HG03066 (cell line): ENCODE data around the gene ANO2.
"Not testable (repeated sequence)": the region's sequence is repeated elsewhere in the genome, so short reads cannot be mapped to it uniquely, and the experiment has no call there.

Experiments used
- ATAC-seq: cut with Tn5 transposase; IDR thresholded peaks from one replicate; pipeline ENCODE4 v1.9.1; 2021; ENCODE audit warnings: low read depth; ENCODE audit not compliant: unreplicated experiment

ANO2 gene

GRCh38 chr12:5840944-5841343 is 104.1 kb downstream of the ANO2 start:
- no peak for ATAC-seq

- ATAC-seq: no peak
These were observed 114.9 kb downstream of the ANO2 start for GRCh38 chr12:5830111-5830510.

- ATAC-seq: no peak
These were observed 117.5 kb downstream of the ANO2 start for GRCh38 chr12:5827591-5827990.

GRCh38 chr12:5825761-5826160 is 119.3 kb downstream of the ANO2 start:
- ATAC-seq: not testable (repeated sequence)

- ATAC-seq: not testable (repeated sequence)
These were observed 126.2 kb downstream of the ANO2 start for GRCh38 chr12:5818877-5819276.

GRCh38 chr12:5817246-5817645 is 127.8 kb downstream of the ANO2 start:
- ATAC-seq: no peak

GRCh38 chr12:5809586-5809985 is 135.5 kb downstream of the ANO2 start:
- no peak for ATAC-seq

- ATAC-seq: no peak
These were observed 136.1 kb downstream of the ANO2 start for GRCh38 chr12:5808981-5809380.

- ATAC-seq: no peak
These were observed 137.4 kb downstream of the ANO2 start for GRCh38 chr12:5807514-5808219.

- no peak for ATAC-seq
These were observed 138.0 kb downstream of the ANO2 start for GRCh38 chr12:5807090-5807414.

- ATAC-seq: no peak
These were observed 138.5 kb downstream of the ANO2 start for GRCh38 chr12:5806371-5807089.

- ATAC-seq: no peak
These were observed 141.5 kb downstream of the ANO2 start for GRCh38 chr12:5803532-5803931.

- ATAC-seq: no peak
These were observed 146.6 kb downstream of the ANO2 start for GRCh38 chr12:5798242-5799015.

- no peak for ATAC-seq
These were observed 147.4 kb downstream of the ANO2 start for GRCh38 chr12:5797661-5798060.

GRCh38 chr12:5796959-5797225 is 148.2 kb downstream of the ANO2 start:
- ATAC-seq: no peak

GRCh38 chr12:5796171-5796958 is 148.7 kb downstream of the ANO2 start:
- no peak for ATAC-seq

GRCh38 chr12:5794156-5794555 is 150.9 kb downstream of the ANO2 start:
- ATAC-seq: no peak

GRCh38 chr12:5792343-5792742 is 152.7 kb downstream of the ANO2 start:
- no peak for ATAC-seq

- ATAC-seq: no peak
These were observed 155.5 kb downstream of the ANO2 start for GRCh38 chr12:5789469-5789968.

GRCh38 chr12:5787828-5788227 is 157.2 kb downstream of the ANO2 start:
- ATAC-seq: no peak

GRCh38 chr12:5785601-5786000 is 159.5 kb downstream of the ANO2 start:
- no peak for ATAC-seq
